Measurements from ENCODE around the gene ANKRD33B. TPM values are rescaled to one million over a fixed set of nuclear protein-coding genes. Genes with fewer than 3 reads are reported as not detected.
A peak's percentile ranks its signal among the peaks of the same experiment; 100 is the strongest.
"Not testable (repeated sequence)": the region's sequence is repeated elsewhere in the genome, so short reads cannot be mapped to it uniquely, and the experiment has no call there.

Gene ANKRD33B
- total RNA-seq, 2 experiments from 2014 or later = 6.8 to 13.8 TPM

GRCh38 chr5:10600626-10601245, 36.9 kb downstream of the ANKRD33B start:
- H3K4me3 Mint-ChIP-seq = no peak overlapping the region
- peak; percentile 77 for ATAC-seq
- H3K36me3 Mint-ChIP-seq = peaks cover 12% of the 10 kb centered on the region
- DNase-seq = peak; percentile 62
- H3K9me3 Mint-ChIP-seq (ENCODE audit: low read depth) = no peaks in the 10 kb centered on the region
- H3K27ac Mint-ChIP-seq = no peak overlapping the region
- H3K4me1 Mint-ChIP-seq = peaks cover 34% of the 10 kb centered on the region
- H3K27me3 Mint-ChIP-seq = peaks cover 3% of the 10 kb centered on the region
- CTCF ChIA-PET = interaction anchor here (1.6 kb wide), 1 partner anchor 26 kb away, joined by 8 read pairs; no protein-coding TSS in a partner anchor

- H3K27me3 Mint-ChIP-seq = peaks cover 3% of the 10 kb centered on the region
- ATAC-seq (peak; percentile 45), DNase-seq (peak; percentile 37)
- CTCF ChIA-PET = interaction anchor here (1.6 kb wide), 1 partner anchor 26 kb away, joined by 8 read pairs; no protein-coding TSS in a partner anchor
- peaks cover 27% of the 10 kb centered on the region for H3K4me1 Mint-ChIP-seq
- H3K27ac Mint-ChIP-seq = no peak overlapping the region
- H3K36me3 Mint-ChIP-seq = peaks cover 9% of the 10 kb centered on the region
- peak overlapping the region; percentile 22 for H3K4me3 Mint-ChIP-seq
- no peaks in the 10 kb centered on the region for H3K9me3 Mint-ChIP-seq (ENCODE audit: low read depth)
Observed at GRCh38 chr5:10601246-10602030, 37.6 kb downstream of the ANKRD33B start.

- Mint-ChIP-seq H3K27me3 (peaks cover 4% of the 10 kb centered on the region), H3K36me3 (peaks cover 6% of the 10 kb centered on the region), H3K27ac (no peak overlapping the region), H3K4me3 (no peak overlapping the region), H3K9me3 (ENCODE audit: low read depth) (no peaks in the 10 kb centered on the region), H3K4me1 (peaks cover 24% of the 10 kb centered on the region)
- CTCF ChIA-PET = interaction anchor here (1.6 kb wide), 1 partner anchor 25 kb away, joined by 8 read pairs; no protein-coding TSS in a partner anchor
- peak; percentile 28 for DNase-seq
- no peak for ATAC-seq
Observed at GRCh38 chr5:10602031-10602806, 38.3 kb downstream of the ANKRD33B start.

GRCh38 chr5:10604975-10605374, 41.1 kb downstream of the ANKRD33B start:
- ATAC-seq = no peak
- DNase-seq = peak; percentile 31
- Mint-ChIP-seq H3K9me3 (ENCODE audit: low read depth) (no peaks in the 10 kb centered on the region), H3K27ac (no peak overlapping the region), H3K36me3 (no peaks in the 10 kb centered on the region), H3K4me3 (no peak overlapping the region), H3K4me1 (peaks cover 29% of the 10 kb centered on the region), H3K27me3 (peaks cover 2% of the 10 kb centered on the region)
- CTCF ChIA-PET = no interaction called here

- ATAC-seq; H3K4me3 Mint-ChIP-seq; H3K27me3 Mint-ChIP-seq; H3K36me3 Mint-ChIP-seq; H3K9me3 Mint-ChIP-seq (ENCODE audit: low read depth); H3K27ac Mint-ChIP-seq; CTCF ChIA-PET: not testable (repeated sequence)
- peaks cover 12% of the 10 kb centered on the region for H3K4me1 Mint-ChIP-seq
- peak; percentile 21 for DNase-seq
Observed at GRCh38 chr5:10606632-10607022, 42.8 kb downstream of the ANKRD33B start.

GRCh38 chr5:10607023-10607665, 43.3 kb downstream of the ANKRD33B start:
- no peaks in the 10 kb centered on the region for H3K9me3 Mint-ChIP-seq (ENCODE audit: low read depth)
- H3K4me3 Mint-ChIP-seq = no peak overlapping the region
- H3K27ac Mint-ChIP-seq = no peak overlapping the region
- peaks cover 11% of the 10 kb centered on the region for H3K4me1 Mint-ChIP-seq
- DNase-seq (peak; percentile 35), ATAC-seq (no peak)
- no peaks in the 10 kb centered on the region for H3K36me3 Mint-ChIP-seq
- peaks cover 2% of the 10 kb centered on the region for H3K27me3 Mint-ChIP-seq
- CTCF ChIA-PET = no interaction called here

- H3K27ac Mint-ChIP-seq = no peak overlapping the region
- peaks cover 11% of the 10 kb centered on the region for H3K4me1 Mint-ChIP-seq
- H3K4me3 Mint-ChIP-seq = no peak overlapping the region
- peaks cover 2% of the 10 kb centered on the region for H3K27me3 Mint-ChIP-seq
- H3K9me3 Mint-ChIP-seq (ENCODE audit: low read depth) = no peaks in the 10 kb centered on the region
- no peaks in the 10 kb centered on the region for H3K36me3 Mint-ChIP-seq
- CTCF ChIA-PET = interaction anchor here (0.7 to 1.3 kb wide), 3 partner anchors 42 to 324 kb away, joined by 3 to 4 read pairs (median 3); no protein-coding TSS in a partner anchor
- DNase-seq = peak; percentile 26
- no peak for ATAC-seq
Observed at GRCh38 chr5:10607666-10608073, 43.8 kb downstream of the ANKRD33B start.

GRCh38 chr5:10608081-10608480, 44.2 kb downstream of the ANKRD33B start:
- not testable (repeated sequence) for H3K27me3 Mint-ChIP-seq; H3K36me3 Mint-ChIP-seq; ATAC-seq; H3K9me3 Mint-ChIP-seq (ENCODE audit: low read depth); DNase-seq; H3K4me3 Mint-ChIP-seq; H3K27ac Mint-ChIP-seq
- H3K4me1 Mint-ChIP-seq = peaks cover 11% of the 10 kb centered on the region
- CTCF ChIA-PET = interaction anchor here (0.7 to 1.3 kb wide), 3 partner anchors 42 to 324 kb away, joined by 3 to 4 read pairs (median 3); no protein-coding TSS in a partner anchor

GRCh38 chr5:10610058-10610457, 46.2 kb downstream of the ANKRD33B start:
- CTCF ChIA-PET = no interaction called here
- Mint-ChIP-seq H3K36me3 (no peaks in the 10 kb centered on the region), H3K4me3 (no peak overlapping the region), H3K27me3 (peaks cover 2% of the 10 kb centered on the region), H3K4me1 (peaks cover 11% of the 10 kb centered on the region), H3K27ac (no peak overlapping the region), H3K9me3 (ENCODE audit: low read depth) (no peaks in the 10 kb centered on the region)
- ATAC-seq = no peak
- DNase-seq = peak; percentile 25

- DNase-seq = peak; percentile 25
- Mint-ChIP-seq H3K27ac (no peak overlapping the region), H3K4me3 (no peak overlapping the region), H3K4me1 (peaks cover 11% of the 10 kb centered on the region), H3K27me3 (peaks cover 2% of the 10 kb centered on the region), H3K9me3 (ENCODE audit: low read depth) (no peaks in the 10 kb centered on the region), H3K36me3 (no peaks in the 10 kb centered on the region)
- ATAC-seq = no peak
- CTCF ChIA-PET = interaction anchor here (2.6 kb wide), 1 partner anchor 16 kb away, joined by 13 read pairs; no protein-coding TSS in a partner anchor
Observed at GRCh38 chr5:10611290-10611689, 47.4 kb downstream of the ANKRD33B start.

GRCh38 chr5:10612251-10612650, 48.4 kb downstream of the ANKRD33B start:
- Mint-ChIP-seq H3K27me3 (peaks cover under 1% of the 10 kb centered on the region), H3K4me3 (no peak overlapping the region), H3K9me3 (ENCODE audit: low read depth) (no peaks in the 10 kb centered on the region), H3K27ac (no peak overlapping the region), H3K36me3 (no peaks in the 10 kb centered on the region), H3K4me1 (peaks cover 6% of the 10 kb centered on the region)
- CTCF ChIA-PET = interaction anchor here (2.6 kb wide), 1 partner anchor 15 kb away, joined by 13 read pairs; no protein-coding TSS in a partner anchor
- no peak for ATAC-seq
- DNase-seq = peak; percentile 22

GRCh38 chr5:10615693-10616092, 51.8 kb downstream of the ANKRD33B start:
- CTCF ChIA-PET = interaction anchor here (1.8 kb wide), 1 partner anchor 87 kb away, joined by 5 read pairs; no protein-coding TSS in a partner anchor
- no peaks in the 10 kb centered on the region for H3K4me1 Mint-ChIP-seq
- H3K36me3 Mint-ChIP-seq = no peaks in the 10 kb centered on the region
- no peak for ATAC-seq
- DNase-seq = peak; percentile 12
- no peak overlapping the region for H3K27ac Mint-ChIP-seq
- no peak overlapping the region for H3K4me3 Mint-ChIP-seq
- no peaks in the 10 kb centered on the region for H3K27me3 Mint-ChIP-seq
- H3K9me3 Mint-ChIP-seq (ENCODE audit: low read depth) = no peaks in the 10 kb centered on the region

Data from activated CD8-positive, alpha-beta memory T cell treated with anti-CD3 and anti-CD28 coated beads, Interleukin-2, amount 10 ng/mL, durations not matched to agents 7 days and 5 days (primary cell).